ENCODE measurements around the gene PPP1R11. TPM values are rescaled to one million over a fixed set of nuclear protein-coding genes. Genes with fewer than 3 reads are reported as not detected.

PPP1R11 gene
- total and polyA plus RNA-seq, 5 experiments from 2014 or later, result 56.6 to 108 (median 97.6) TPM

- Mint-ChIP-seq H3K27me3 (peaks cover 17 to 55% (median 46%) of the 10 kb centered on the region in 5 donors), H3K4me3 (peak overlapping the region; percentile 79 to 94 (median 88)), H3K4me1 (peaks cover 31 to 58% (median 51%) of the 10 kb centered on the region in 4 donors), H3K9me3 (no peaks in the 10 kb centered on the region), H3K36me3 (no peaks in the 10 kb centered on the region), H3K27ac (peak overlapping the region in 9 of 10 donors; percentile 12 to 91 (median 67))
- POLR2A ChIA-PET, result interaction anchor here (1.0 to 3.6 kb wide), 4 partner anchors 8 to 40 kb away, joined by 3 to 18 read pairs (median 10); partner anchors contain the start of genes POLR1H and PPP1R11
- ATAC-seq, result peak in 1 of 2 donors; percentile 50
- peak in 9 of 10 donors; percentile 18 to 75 (median 46) for DNase-seq
Measured at GRCh38 chr6:30101444-30102413, 34.7 kb downstream of the PPP1R11 start.

- Mint-ChIP-seq H3K36me3 (no peaks in the 10 kb centered on the region), H3K27ac (peak overlapping the region in 9 of 10 donors; percentile 29 to 91 (median 81)), H3K9me3 (no peaks in the 10 kb centered on the region), H3K4me1 (peaks cover 27 to 51% (median 48%) of the 10 kb centered on the region in 4 donors), H3K4me3 (peak overlapping the region; percentile 81 to 94 (median 90)), H3K27me3 (peaks cover 18 to 57% (median 42%) of the 10 kb centered on the region in 5 donors)
- ATAC-seq (peak; percentile 32 to 44), DNase-seq (peak in 1 of 10 donors; percentile 6)
- POLR2A ChIA-PET, result interaction anchor here (1.0 to 3.6 kb wide), 5 partner anchors 9 to 42 kb away, joined by 3 to 18 read pairs (median 7); partner anchors contain the start of genes POLR1H, PPP1R11 and TRIM40
Measured at GRCh38 chr6:30102414-30102969, 35.5 kb downstream of the PPP1R11 start.

- ATAC-seq, result peak; percentile 82 to 87
- POLR2A ChIA-PET, result interaction anchor here (0.7 to 3.6 kb wide), 5 partner anchors 27 to 52 kb away, joined by 3 to 18 read pairs (median 7); partner anchors contain the start of genes POLR1H, PPP1R11 and TRIM40
Measured at GRCh38 chr6:30102970-30103871, 36.2 kb downstream of the PPP1R11 start.

GRCh38 chr6:30103872-30104179 lies 36.8 kb downstream of the PPP1R11 start:
- POLR2A ChIA-PET, result interaction anchor here (0.7 to 3.6 kb wide), 5 partner anchors 27 to 51 kb away, joined by 3 to 18 read pairs (median 7); partner anchors contain the start of genes POLR1H, PPP1R11 and TRIM40
- Mint-ChIP-seq H3K36me3 (no peaks in the 10 kb centered on the region), H3K27me3 (peaks cover 25 to 57% (median 41%) of the 10 kb centered on the region in 5 donors), H3K4me3 (peak overlapping the region; percentile 81 to 94 (median 90)), H3K9me3 (no peaks in the 10 kb centered on the region), H3K27ac (peak overlapping the region in 3 of 10 donors; percentile 29 to 91 (median 88)), H3K4me1 (peaks cover 19 to 38% (median 37%) of the 10 kb centered on the region in 4 donors)
- DNase-seq (no peak), ATAC-seq (no peak)

More at GRCh38 chr6:30102970-30103871, 36.2 kb downstream of the PPP1R11 start:
- H3K36me3 Mint-ChIP-seq, result no peaks in the 10 kb centered on the region
- peak overlapping the region; percentile 81 to 94 (median 90) for H3K4me3 Mint-ChIP-seq
- DNase-seq, result peak; percentile 60 to 89 (median 81)
- H3K9me3 Mint-ChIP-seq, result no peaks in the 10 kb centered on the region
- H3K27me3 Mint-ChIP-seq, result peaks cover 20 to 59% (median 43%) of the 10 kb centered on the region in 5 donors
- peak overlapping the region; percentile 29 to 91 (median 78) for H3K27ac Mint-ChIP-seq
- peaks cover 23 to 44% (median 41%) of the 10 kb centered on the region in 4 donors for H3K4me1 Mint-ChIP-seq

- peaks cover 19 to 38% (median 36%) of the 10 kb centered on the region in 4 donors for H3K4me1 Mint-ChIP-seq
- no peak overlapping the region for H3K4me3 Mint-ChIP-seq
- ATAC-seq (no peak), DNase-seq (no peak)
- no peaks in the 10 kb centered on the region for H3K9me3 Mint-ChIP-seq
- no peak overlapping the region for H3K27ac Mint-ChIP-seq
- no peaks in the 10 kb centered on the region for H3K36me3 Mint-ChIP-seq
- H3K27me3 Mint-ChIP-seq, result peaks cover 20 to 54% (median 37%) of the 10 kb centered on the region in 5 donors
- POLR2A ChIA-PET, result no interaction called here
Measured at GRCh38 chr6:30104661-30105060, 37.7 kb downstream of the PPP1R11 start.

GRCh38 chr6:30111266-30111856 lies 44.4 kb downstream of the PPP1R11 start:
- no peak for DNase-seq
- H3K4me3 Mint-ChIP-seq, result no peak overlapping the region
- ATAC-seq, result no peak
- peaks cover 0 to 2% (median 0%) of the 10 kb centered on the region in 4 donors for H3K4me1 Mint-ChIP-seq
- H3K27ac Mint-ChIP-seq, result no peak overlapping the region
- no peaks in the 10 kb centered on the region for H3K9me3 Mint-ChIP-seq
- POLR2A ChIA-PET, result no interaction called here
- H3K27me3 Mint-ChIP-seq, result peaks cover 27 to 76% (median 58%) of the 10 kb centered on the region in 5 donors
- no peaks in the 10 kb centered on the region for H3K36me3 Mint-ChIP-seq

- H3K36me3 Mint-ChIP-seq, result no peaks in the 10 kb centered on the region
Measured at GRCh38 chr6:30112402-30112994, 45.5 kb downstream of the PPP1R11 start.

GRCh38 chr6:30113003-30113759 lies 46.2 kb downstream of the PPP1R11 start, which contains the start of gene TRIM31:
TRIM31 (minus strand) TSS chr6:30113090; CDS start chr6:30112805, 285 bp downstream.
- no peak for ATAC-seq
- Mint-ChIP-seq H3K27ac (peak within 1 kb of the TSS in 1 of 10 donors; percentile 57), H3K36me3 (no peaks in the 10 kb centered on the region), H3K27me3 (peaks cover 27 to 75% (median 49%) of the 10 kb centered on the region in 5 donors), H3K4me3 (no peak within 1 kb of the TSS), H3K9me3 (no peaks in the 10 kb centered on the region), H3K4me1 (peaks cover 0 to 2% (median 0%) of the 10 kb centered on the region in 4 donors)
- POLR2A ChIA-PET, result no interaction called here
- DNase-seq, result no peak

More at GRCh38 chr6:30112402-30112994, 45.5 kb downstream of the PPP1R11 start:
- no peak for DNase-seq
- H3K27me3 Mint-ChIP-seq, result peaks cover 28 to 75% (median 53%) of the 10 kb centered on the region in 5 donors
- POLR2A ChIA-PET, result no interaction called here
- H3K27ac Mint-ChIP-seq, result peak overlapping the region in 1 of 10 donors; percentile 57
- no peaks in the 10 kb centered on the region for H3K9me3 Mint-ChIP-seq
- H3K4me3 Mint-ChIP-seq, result no peak overlapping the region
- peaks cover 0 to 2% (median 0%) of the 10 kb centered on the region in 4 donors for H3K4me1 Mint-ChIP-seq
- ATAC-seq, result no peak

GRCh38 chr6:30113841-30114240 lies 46.8 kb downstream of the PPP1R11 start:
- Mint-ChIP-seq H3K27ac (no peak overlapping the region), H3K36me3 (no peaks in the 10 kb centered on the region), H3K9me3 (no peaks in the 10 kb centered on the region), H3K27me3 (peaks cover 22 to 70% (median 43%) of the 10 kb centered on the region in 5 donors), H3K4me3 (no peak overlapping the region), H3K4me1 (peaks cover 0 to 2% (median 0%) of the 10 kb centered on the region in 4 donors)
- DNase-seq (no peak), ATAC-seq (no peak)
- POLR2A ChIA-PET, result no interaction called here

- H3K4me1 Mint-ChIP-seq, result peaks cover 0 to 2% (median 0%) of the 10 kb centered on the region in 4 donors
- no peak overlapping the region for H3K4me3 Mint-ChIP-seq
- DNase-seq (no peak), ATAC-seq (no peak)
- H3K36me3 Mint-ChIP-seq, result no peaks in the 10 kb centered on the region
- peaks cover 19 to 72% (median 31%) of the 10 kb centered on the region in 5 donors for H3K27me3 Mint-ChIP-seq
- H3K9me3 Mint-ChIP-seq, result no peaks in the 10 kb centered on the region
- no peak overlapping the region for H3K27ac Mint-ChIP-seq
- POLR2A ChIA-PET, result interaction anchor here (0.6 kb wide), 1 partner anchor 82 kb away, joined by 3 read pairs; no protein-coding TSS in a partner anchor
Measured at GRCh38 chr6:30116724-30117123, 49.7 kb downstream of the PPP1R11 start.

All from naive thymus-derived CD8-positive, alpha-beta T cell (primary cell).